Stimulated activated CD4-positive, alpha-beta T cell treated with anti-CD3 and anti-CD28 coated beads, Interleukin-1b, Interleukin-23, amount 100 ng/mL, for 1 hour (primary cell): ENCODE measurements around the gene SPOCK3.
"Not testable (repeated sequence)": the region's sequence is repeated elsewhere in the genome, so short reads cannot be mapped to it uniquely, and the experiment has no call there.

ENCODE experiments used
- DNase-seq, 2 donors: peaks; one replicate each; pipeline ENCODE4 v3.0.0-alpha.2; 2020; ENCODE audit warnings: low read depth in 2 of 2

Gene SPOCK3

DNA sequence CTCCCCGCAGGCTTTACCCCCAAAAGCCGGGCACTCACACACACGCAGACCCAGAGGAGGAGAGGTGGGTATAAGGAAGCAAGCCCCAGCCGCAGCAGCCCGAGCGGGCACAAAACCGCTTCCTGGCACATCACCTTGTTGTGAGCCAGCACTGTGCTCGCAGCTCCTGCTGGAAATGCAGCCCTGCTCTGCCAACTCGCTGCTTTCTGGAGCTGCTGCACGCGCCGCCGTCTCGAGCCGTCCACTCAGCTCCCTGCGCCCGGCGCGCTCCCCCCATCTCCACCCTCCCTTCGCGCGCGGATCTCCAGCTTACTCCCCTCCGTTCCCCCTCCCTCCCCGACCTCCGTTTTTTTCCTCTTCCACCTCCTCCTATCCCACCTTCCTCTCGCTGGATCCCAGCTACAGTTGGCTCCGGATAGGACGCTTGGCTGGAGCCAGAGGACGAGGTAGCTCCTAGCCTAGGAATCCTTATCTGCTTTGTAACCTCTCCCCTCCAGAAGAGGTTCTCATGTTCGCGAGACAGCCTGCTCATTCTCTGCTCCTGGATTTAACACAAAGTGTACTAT is at the start of gene SPOCK3:
SPOCK3 (minus strand) TSS at position 179 of the 566 bp plus-strand sequence.
- no peak for DNase-seq

DNA sequence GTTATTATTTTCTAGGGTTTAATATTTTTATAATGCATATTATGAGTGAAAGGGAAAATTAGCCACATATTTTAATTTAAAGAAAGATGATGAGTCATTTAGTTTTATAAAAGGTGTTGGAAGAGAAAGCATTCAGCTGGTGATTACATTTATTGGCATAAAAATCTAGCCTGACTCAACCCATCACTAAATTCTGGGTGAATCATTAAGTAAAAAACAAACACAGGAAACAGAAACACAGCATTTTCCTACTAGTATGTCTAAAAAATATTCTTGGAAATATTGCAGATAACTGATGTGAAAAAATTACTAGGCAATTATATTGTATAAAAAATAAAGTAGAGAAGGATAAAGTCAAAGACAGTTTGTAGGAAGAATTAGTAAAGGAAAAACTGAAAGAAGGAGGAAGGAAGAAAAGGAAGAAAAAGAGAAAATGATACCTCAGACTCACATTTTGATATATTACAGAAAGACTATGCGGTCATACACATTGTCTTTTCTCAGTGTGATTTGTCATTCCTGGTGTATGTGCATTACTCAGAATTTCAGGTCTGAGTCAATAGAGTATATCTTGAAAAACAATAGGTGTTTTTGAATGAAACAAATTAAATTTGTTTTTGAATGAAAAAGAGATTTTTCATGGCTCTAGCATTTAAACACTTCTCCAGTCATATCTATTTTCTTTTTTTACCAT is 48.0 kb upstream of the SPOCK3 start:
- no peak for DNase-seq

DNA sequence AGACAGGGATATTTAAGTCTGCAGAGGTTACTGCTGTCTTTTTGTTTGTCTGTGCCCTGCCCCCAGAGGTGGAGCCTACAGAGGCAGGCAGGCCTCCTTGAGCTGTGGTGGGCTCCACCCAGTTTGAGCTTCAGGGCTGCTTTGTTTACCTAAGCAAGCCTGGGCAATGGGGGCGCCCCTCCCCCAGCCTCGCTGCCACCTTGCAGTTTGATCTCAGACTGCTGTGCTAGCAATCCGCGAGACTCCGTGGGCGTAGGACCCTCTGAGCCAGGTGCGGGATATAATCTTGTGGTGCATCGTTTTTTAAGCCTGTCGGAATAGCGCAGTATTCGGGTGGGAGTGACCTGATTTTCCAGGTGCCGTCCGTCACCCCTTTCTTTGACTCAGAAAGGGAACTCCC is 47.3 kb upstream of the SPOCK3 start:
- DNase-seq: not testable (repeated sequence)

DNA sequence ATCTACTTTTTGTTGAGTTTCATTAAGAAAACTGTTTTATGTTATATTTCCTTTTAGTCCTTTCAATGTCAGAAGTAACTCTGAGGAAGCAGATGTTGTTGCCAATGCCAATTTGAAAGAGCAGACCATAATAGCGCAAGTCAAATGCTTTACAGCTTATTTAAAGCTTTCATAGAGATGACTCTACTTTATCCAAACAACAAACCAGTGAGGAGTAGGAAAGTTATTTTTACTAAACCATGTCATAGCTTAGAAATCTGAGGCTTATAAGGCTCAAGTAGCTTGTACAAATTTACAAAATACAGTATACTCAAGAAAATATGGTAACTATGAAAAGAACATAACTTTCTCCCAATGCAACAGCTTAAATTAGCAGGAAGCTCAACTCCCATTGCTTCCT is 40.1 kb upstream of the SPOCK3 start:
- DNase-seq: no peak

DNA sequence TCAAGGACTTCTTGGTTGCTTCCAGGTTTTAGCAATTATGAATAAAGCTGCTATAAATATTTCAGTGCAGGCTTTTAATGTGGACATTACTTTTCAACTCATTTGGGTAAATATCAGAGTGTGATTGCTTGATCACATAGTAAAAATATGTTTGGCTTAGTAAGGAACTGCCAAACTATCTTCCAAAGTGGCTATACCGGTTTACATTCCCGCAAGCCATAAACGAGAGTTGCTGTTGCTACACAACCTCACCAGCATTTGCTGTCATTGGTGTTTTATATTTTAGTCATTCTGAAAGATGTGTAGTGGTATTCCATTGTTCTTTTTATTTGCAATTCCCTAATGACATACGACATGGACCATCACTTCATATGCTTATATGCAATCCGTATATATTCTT is 30.9 kb upstream of the SPOCK3 start:
- DNase-seq: no peak

DNA sequence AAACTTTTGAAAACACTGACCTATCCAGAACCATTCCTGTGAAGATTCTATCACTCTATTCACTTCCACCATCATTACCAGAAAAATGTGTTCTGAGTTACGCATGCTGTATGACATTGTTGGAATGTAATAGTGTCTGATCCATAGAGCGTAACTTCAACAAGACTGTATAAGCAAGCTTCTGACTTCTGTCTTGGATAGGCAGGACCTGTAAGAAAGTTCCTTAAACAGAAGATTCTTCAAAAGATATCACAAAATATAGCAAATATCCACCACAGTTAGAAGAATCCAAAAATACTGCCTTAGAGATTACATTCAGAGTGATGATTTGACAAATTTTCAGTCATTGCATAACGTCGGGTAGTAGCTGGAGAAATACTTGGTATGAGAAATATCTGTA is 14.0 kb upstream of the SPOCK3 start:
- no peak for DNase-seq

DNA sequence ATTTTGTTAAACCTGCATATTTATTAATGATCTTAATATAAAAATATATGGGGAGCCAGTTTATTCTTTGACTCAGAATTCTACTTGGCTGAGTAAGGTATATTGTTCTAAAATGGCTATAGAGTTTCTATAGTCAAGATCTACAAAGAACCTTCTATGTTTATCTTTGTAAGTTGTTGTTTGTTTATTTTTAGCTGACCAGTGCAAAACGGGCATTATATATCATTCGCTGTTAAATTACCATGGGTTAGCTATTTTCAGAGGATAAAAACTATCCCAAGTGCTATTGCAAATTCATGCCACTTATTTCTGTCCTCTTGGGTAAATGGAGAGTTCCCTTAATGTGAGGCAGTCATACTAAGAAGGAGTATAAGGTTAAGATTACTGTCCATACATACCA is 5.3 kb upstream of the SPOCK3 start:
- DNase-seq: no peak

DNA sequence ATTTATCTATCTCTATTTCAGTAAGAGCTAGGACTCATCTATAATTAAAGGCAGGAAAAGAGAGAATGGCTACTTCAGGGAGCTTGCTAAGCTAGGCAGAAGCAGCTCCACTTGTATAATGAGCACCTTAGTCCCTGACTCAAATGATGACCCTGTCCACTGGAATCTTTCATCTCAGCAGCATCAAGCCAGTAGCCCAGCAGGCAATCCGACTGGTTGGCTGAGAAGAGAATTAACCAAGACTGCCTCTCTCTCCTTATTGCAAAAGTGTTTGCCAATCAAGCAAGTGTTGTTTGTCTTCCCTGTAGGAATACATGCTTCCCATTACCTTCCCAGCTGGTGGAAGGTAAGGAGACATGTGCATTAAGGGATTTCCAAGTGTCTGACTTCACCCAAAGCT is 3.9 kb upstream of the SPOCK3 start:
- no peak for DNase-seq

DNA sequence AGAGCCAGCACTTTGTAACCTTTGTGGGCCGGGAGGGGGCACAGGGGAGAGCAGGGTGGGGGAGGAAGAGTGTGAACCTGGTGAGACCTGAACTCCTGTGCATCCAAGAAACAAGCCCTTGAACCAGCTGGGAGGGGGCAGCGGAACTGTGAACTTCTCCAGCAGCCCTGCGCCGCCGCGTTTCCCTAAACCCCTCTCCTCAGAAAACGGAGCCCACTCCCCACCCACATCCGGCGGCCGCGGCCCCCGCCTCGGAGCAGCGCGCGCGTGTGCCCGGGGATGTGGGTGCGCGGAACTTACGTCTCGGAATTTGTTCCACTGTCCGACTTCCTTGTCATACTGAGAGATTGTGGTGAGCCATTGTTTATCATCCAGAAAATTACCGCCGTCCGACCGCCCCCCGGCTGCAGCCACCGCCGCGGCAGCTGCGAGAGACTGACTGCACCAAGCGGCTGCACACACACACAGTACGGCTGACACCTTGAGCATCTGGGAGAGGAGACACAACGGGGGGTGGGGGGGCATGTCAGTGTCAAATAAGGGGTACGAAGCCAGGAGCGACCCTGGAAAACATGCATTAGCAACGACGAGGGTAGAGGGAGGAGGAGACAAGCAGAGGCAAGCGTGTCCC is 494 bp downstream of the SPOCK3 start:
- DNase-seq: no peak

DNA sequence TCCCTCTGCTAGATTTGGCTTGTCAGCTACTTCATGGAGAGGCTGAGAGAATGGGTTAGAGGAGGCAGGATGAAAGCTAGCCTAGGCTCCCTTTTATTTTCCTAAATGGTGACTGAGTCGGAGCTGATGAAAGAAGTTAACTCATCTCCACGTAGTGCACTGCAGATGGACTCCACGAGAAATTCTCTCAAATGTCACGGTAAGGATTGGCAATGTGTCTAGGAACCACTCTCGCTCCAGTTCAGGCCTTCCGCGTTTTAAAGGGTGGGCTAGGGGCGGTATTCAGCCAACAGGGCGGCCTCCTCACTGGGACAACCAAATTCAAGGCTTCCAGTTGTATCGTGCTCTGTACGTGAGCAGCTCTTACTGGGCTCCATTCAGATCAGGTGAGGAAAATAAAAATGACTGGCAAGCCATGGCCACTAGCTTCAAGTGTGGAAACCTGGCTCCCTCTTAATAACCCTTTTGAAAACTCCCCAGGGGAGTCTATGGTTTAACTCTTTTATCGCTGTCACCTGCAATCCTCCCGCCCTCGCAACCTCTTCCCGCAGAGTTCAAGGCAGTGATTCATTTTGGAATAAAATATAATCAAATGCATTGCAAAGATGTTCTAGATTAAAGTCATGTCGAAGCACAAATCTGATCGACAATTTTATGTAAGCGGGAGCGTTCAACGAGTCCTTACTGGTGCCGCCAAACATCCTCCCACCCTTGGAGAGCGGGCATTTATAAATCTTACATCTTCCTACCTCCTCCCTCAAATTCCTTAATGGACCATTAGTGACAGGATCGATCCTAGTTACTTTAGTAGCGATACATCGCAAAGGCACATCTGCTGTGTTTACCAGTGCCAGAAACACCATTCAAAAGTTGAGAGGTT is 1.2 kb downstream of the SPOCK3 start:
- no peak for DNase-seq

DNA sequence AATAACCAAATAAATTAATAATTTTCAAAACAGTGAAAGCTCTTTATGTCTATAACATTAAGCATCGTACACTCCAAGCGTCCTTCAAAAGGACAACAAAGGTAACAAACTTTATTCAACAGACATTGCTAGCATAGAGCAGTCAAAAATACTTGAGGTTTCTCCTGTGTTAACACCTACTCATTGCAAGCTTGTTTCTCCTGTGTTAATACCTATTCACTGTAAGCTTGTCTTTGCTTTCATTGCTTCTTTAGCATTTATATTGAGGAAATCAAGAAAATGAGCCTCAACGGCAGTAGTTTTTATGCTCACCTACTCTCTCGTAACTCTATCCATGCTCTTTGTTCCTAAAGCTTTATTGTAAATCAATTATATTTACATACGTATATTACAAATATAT is 3.5 kb downstream of the SPOCK3 start:
- no peak for DNase-seq

DNA sequence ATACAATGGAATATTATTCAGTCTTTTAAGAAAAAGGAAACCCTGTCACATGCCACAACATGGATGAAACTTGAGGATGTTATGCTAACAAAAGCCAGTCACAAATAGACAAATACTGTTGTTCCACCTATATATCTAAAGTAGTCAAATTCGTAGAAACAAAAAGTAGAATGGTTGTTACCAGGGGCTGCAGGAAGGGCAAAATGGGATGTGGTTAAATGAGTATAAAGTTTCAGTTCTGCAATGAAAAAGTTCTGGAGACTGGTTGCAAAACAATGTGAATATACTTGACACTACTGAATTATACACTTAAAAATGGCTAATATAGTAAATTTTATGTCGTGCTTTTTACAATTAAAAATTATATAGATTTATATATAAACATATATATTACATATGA is 12.2 kb downstream of the SPOCK3 start:
- DNase-seq: no peak

DNA sequence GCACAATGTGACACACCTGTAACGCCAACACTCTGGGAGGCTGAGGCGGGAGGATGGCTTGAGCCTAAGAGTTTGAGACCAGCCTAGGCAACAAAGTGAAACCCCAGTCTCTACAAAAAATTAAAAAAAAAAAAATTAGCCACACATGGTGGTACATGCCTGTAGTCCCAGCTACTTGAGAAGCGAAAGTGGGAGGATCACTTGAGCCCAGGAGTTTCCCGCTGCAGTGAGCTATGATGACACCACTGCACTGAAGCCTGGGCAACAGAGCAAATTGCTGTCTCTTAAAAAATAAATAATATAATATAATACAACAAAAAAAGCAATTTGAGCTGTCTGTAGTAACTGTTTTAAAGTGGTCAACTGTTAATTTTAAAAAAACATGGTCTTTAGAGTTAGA is 13.2 kb downstream of the SPOCK3 start:
- DNase-seq: no peak

DNA sequence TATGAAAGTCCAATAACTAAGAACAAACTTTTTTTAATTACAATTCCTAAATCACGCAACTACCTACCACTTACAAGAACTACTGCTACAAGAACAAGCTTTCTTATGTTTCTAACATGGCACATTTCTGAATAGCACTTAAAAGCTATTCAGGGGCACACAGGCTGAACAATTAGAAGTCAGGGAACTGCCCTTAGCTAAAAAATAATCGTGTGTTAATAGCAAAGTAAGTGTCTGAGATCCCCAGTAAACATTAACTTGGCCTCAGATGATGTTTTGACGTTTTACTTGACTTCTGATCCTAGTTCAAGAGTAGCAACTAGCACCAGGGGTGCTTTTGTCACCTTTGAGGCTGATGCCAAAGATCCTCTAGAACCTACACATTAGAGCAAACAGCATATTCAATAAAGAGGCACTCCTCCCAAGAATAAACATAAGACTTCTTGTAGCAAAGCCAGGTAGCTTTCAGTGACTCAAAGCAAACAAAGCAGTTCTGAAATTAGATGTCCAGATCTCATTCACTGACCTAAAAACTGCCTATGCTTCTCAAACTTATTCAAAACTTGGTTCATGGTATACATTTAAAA is 16.2 kb downstream of the SPOCK3 start:
- DNase-seq: no peak

DNA sequence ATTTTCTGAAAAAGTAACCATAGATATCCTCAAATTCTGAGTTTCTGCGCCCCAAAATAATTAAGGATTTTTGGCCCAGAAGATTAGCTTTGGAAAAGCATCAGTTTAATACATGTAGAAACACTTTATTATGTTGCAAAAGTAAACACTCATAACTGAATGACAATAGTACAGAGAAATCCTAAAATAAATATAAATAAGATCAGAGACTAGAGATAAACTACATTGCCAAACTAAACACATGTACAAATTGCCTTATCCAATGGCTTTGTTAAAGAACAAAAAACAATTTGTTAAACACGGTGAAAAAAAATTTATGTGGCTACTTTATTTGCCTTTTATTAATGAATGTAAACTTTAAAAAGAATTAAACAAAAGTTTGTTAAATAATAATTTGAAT is 17.5 kb downstream of the SPOCK3 start:
- no peak for DNase-seq

DNA sequence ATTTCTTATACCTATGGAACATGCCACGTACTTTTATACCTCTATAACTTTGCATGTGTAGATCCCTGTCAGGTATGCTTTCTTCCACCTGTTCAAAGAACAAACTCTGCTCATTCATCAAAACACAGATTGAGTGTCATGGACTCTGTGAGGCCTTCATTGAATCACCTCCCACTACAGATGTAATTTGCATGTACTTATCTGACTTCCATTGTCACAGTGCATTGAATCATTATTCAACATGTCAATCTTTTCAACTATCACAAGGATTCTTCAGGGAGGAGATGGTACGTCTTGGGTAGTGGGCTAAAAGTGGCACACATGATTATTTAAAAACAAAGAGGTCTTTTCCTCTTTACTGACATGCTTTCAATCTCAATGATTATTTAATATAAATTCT is 24.1 kb downstream of the SPOCK3 start:
- DNase-seq: no peak

DNA sequence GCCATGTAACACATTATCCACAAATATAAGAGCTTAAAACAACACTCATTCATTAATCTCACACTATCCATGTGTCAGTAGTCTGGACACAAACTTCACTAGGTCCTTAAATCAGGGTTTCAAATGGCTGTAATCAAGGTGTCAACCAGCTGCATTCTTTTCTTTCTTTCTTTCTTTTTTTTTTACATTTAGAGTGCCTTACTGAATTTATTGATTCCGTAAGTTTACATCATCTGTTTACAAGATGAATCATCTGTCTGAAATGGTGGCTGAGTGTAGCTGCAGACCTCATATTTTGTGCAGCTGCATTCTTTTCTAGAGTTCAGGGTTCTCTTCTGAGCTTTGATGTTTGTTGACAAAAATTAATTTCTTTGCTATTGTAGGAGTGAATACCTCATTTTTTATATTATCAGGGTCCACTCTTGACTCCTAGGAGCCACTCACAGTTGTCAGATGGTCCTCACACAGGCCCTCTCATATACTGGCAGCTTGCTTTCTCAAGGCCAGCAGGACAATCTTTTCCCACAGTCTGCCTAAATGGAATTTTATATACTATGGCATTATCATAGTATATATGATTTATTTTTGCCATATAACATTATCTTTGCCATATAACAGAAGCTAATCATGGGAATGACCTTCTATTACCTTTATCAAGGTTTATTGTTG is 37.8 kb downstream of the SPOCK3 start:
- no peak for DNase-seq

DNA sequence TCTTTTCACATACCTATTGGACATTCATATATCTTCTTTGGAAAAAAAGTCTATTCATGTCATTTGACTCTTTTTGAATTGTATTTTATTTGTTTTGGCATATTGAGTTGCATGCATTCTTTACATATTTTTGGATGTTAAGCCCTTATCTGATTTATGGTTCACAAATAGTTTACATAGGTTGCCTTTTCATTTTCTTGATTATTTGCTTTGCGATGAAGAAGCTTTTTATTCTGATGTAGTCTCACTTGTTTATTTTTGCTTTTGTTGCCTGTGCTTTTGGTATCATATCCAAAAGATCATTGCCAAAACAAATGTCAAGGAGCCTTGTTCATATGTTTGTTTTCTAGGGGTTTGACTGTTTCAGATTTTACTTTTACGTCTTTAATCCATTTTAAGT is 43.9 kb downstream of the SPOCK3 start:
- DNase-seq: no peak

DNA sequence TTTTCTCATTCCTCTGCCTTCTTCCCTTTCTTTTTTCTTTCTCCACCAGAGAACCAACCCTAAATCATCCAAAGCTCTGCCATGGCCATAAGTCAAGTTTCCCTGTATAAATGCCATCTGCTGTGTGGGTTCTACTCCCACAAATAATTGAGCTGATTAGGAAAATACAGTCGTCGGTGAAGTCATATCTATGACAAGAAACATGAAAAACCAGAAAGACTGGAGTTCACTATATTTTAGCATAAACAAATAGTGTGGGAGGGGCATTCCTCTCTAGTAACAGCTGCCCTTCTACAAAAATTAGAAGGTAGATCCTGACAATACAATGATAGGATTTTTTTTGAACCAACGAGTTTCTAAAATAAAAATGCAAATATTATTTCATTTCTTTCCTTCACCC is 48.8 kb downstream of the SPOCK3 start:
- no peak for DNase-seq

DNA sequence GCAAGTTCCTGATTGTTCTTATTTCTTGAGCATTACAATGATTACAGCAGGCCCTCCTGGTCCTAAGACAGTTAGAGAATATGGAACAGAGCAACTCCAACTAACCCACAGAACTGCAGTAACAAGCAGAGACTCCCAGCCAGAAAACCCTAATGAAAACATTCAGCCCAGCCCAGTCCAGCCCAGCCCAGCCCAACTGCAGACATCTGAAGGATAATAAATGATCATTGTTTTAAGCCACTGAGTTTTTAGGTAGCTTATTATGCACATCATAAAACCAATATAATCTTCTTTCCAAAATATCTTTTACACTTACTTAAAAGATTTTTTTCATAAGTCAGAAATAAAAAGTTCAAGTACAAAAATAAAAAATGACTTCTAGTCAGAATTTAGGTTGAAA is 51.3 kb downstream of the SPOCK3 start:
- no peak for DNase-seq

DNA sequence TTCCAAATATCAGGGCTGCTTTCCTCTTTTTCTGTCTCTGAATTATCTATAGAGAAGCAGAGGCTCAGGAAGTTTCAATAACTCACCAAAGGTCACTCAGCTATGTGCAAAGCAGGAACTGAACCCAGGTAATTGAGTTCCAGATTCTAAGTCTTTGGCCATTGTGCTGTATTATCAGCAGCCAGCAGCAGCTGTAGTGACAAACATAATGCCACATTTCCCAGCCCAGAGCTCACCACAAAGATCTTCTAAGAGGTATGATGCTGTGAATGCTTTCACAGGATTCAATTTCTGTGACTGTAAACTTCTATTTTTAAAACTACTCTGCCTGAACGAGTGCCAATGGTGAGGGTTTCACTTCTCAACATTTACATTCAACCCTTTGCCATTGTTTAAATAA is 56.4 kb downstream of the SPOCK3 start:
- no peak for DNase-seq
